Measurements from ENCODE around the gene ARHGAP26.

ARHGAP26 gene

GRCh38 chr5:143219696-143220095 is 449.5 kb downstream of the ARHGAP26 start:
- H3K4me3 ChIP-seq = no peak overlapping the region
- peak overlapping the region in 3 of 21 experiments; percentile 45 to 79 (median 63) for H3K27ac ChIP-seq

- Histone ChIP-seq H3K4me3 (no peak overlapping the region), H3K27ac (peak overlapping the region in 12 of 21 experiments; percentile 1 to 84 (median 44))
Observed at GRCh38 chr5:143220748-143221251, 450.6 kb downstream of the ARHGAP26 start.

GRCh38 chr5:143222287-143223231 is 452.4 kb downstream of the ARHGAP26 start:
- H3K4me3 ChIP-seq = no peak overlapping the region
- H3K27ac ChIP-seq = peak overlapping the region in 13 of 21 experiments; percentile 0 to 84 (median 56)

- no peak overlapping the region for H3K4me3 ChIP-seq
- H3K27ac ChIP-seq = peak overlapping the region in 1 of 21 experiments; percentile 79
Observed at GRCh38 chr5:143224672-143225071, 454.5 kb downstream of the ARHGAP26 start.

GRCh38 chr5:143225511-143225910 is 455.3 kb downstream of the ARHGAP26 start:
- H3K4me3 ChIP-seq = no peak overlapping the region
- no peak overlapping the region for H3K27ac ChIP-seq

GRCh38 chr5:143226361-143226760 is 456.2 kb downstream of the ARHGAP26 start:
- Histone ChIP-seq H3K4me3 (no peak overlapping the region), H3K27ac (peak overlapping the region in 1 of 21 experiments; percentile 6)

- Histone ChIP-seq H3K4me3 (no peak overlapping the region), H3K27ac (peak overlapping the region in 1 of 21 experiments; percentile 6)
Observed at GRCh38 chr5:143226872-143227271, 456.7 kb downstream of the ARHGAP26 start.

- H3K4me3 ChIP-seq = no peak overlapping the region
- H3K27ac ChIP-seq = no peak overlapping the region
Observed at GRCh38 chr5:143227301-143227700, 457.1 kb downstream of the ARHGAP26 start.

- H3K27ac ChIP-seq = peak overlapping the region in 11 of 21 experiments; percentile 41 to 89 (median 69)
- no peak overlapping the region for H3K4me3 ChIP-seq
Observed at GRCh38 chr5:143228597-143229293, 458.6 kb downstream of the ARHGAP26 start.

GRCh38 chr5:143229426-143229895 is 459.3 kb downstream of the ARHGAP26 start:
- Histone ChIP-seq H3K27ac (peak overlapping the region in 20 of 21 experiments; percentile 37 to 89 (median 66)), H3K4me3 (no peak overlapping the region)

- no peak overlapping the region for H3K4me3 ChIP-seq
Observed at GRCh38 chr5:143229896-143230675, 459.9 kb downstream of the ARHGAP26 start.

GRCh38 chr5:143230676-143230996 is 460.5 kb downstream of the ARHGAP26 start:
- H3K4me3 ChIP-seq = no peak overlapping the region
- peak overlapping the region in 9 of 21 experiments; percentile 6 to 89 (median 69) for H3K27ac ChIP-seq

More at GRCh38 chr5:143229896-143230675, 459.9 kb downstream of the ARHGAP26 start:
- peak overlapping the region in 19 of 21 experiments; percentile 5 to 89 (median 67) for H3K27ac ChIP-seq

GRCh38 chr5:143231416-143231815 is 461.2 kb downstream of the ARHGAP26 start:
- peak overlapping the region in 7 of 21 experiments; percentile 0 to 84 (median 22) for H3K27ac ChIP-seq

GRCh38 chr5:143231973-143232812 is 462.0 kb downstream of the ARHGAP26 start:
- H3K27ac ChIP-seq = peak overlapping the region in 2 of 21 experiments; percentile 28 to 63

More at GRCh38 chr5:143231416-143231815, 461.2 kb downstream of the ARHGAP26 start:
- H3K4me3 ChIP-seq = no peak overlapping the region

GRCh38 chr5:143233031-143233430 is 462.9 kb downstream of the ARHGAP26 start:
- H3K27ac ChIP-seq = peak overlapping the region in 1 of 21 experiments; percentile 27
- no peak overlapping the region for H3K4me3 ChIP-seq

More at GRCh38 chr5:143231973-143232812, 462.0 kb downstream of the ARHGAP26 start:
- no peak overlapping the region for H3K4me3 ChIP-seq

- no peak overlapping the region for H3K4me3 ChIP-seq
Observed at GRCh38 chr5:143234162-143234842, 464.1 kb downstream of the ARHGAP26 start.

GRCh38 chr5:143235423-143235822 is 465.2 kb downstream of the ARHGAP26 start:
- H3K27ac ChIP-seq = peak overlapping the region in 11 of 21 experiments; percentile 11 to 80 (median 59)
- H3K4me3 ChIP-seq = no peak overlapping the region

More at GRCh38 chr5:143234162-143234842, 464.1 kb downstream of the ARHGAP26 start:
- peak overlapping the region in 11 of 21 experiments; percentile 22 to 80 (median 56) for H3K27ac ChIP-seq

- Histone ChIP-seq H3K4me3 (no peak overlapping the region), H3K27ac (no peak overlapping the region)
Observed at GRCh38 chr5:143236682-143237081, 466.5 kb downstream of the ARHGAP26 start.
